ENCODE data around the gene PRR27. TPM values are rescaled to one million over a fixed set of nuclear protein-coding genes. Genes with fewer than 3 reads are reported as not detected.

PRR27 gene
- total RNA-seq, 1 experiment from 2014 or later: not detected

DNA sequence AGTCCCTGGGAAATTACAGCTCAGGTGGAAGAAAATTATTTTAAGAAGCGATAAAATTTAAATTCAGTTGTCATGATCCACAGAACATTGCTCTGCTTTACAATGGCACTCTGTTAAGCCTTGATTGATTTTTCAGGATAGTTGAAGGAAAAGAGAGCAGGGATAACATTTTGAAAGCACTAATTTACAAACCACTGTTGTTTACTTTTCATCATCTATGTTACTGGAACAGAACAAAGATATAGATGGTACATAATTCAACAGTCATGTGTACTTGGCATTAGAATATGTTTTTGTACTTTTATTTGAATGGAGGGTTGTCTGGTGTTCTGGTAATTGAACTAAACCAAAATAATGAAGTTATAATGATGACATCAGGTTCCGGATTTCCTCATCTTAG is 38.9 kb downstream of the PRR27 start:
- intact Hi-C loops (cut with micrococcal nuclease): no loop called here
- H3K9me3 Mint-ChIP-seq (ENCODE audit: unreplicated experiment): no peaks in the 10 kb centered on the region
- H3K27ac Mint-ChIP-seq (ENCODE audit: low read depth, unreplicated experiment): no peak overlapping the region
- H3K27me3 Mint-ChIP-seq (ENCODE audit: insufficient read depth, unreplicated experiment): peaks cover 75% of the 10 kb centered on the region
- ChIA-PET CTCF (no interaction called here), POLR2A (no interaction called here)
- no peak for TF ChIP-seq CTCF (IDR thresholded peaks at IDR 0.05; ENCODE audit: unreplicated experiment)
- no peaks in the 10 kb centered on the region for H3K4me1 Mint-ChIP-seq (ENCODE audit: insufficient read depth, unreplicated experiment)
- H3K4me3 Mint-ChIP-seq (ENCODE audit: unreplicated experiment): no peak overlapping the region
- BruUV-seq (replicated peaks): no TSS peak
- no peak for DNase-seq (ENCODE audit: unreplicated experiment)
- H3K36me3 Mint-ChIP-seq (ENCODE audit: insufficient read depth, unreplicated experiment): no peaks in the 10 kb centered on the region

DNA sequence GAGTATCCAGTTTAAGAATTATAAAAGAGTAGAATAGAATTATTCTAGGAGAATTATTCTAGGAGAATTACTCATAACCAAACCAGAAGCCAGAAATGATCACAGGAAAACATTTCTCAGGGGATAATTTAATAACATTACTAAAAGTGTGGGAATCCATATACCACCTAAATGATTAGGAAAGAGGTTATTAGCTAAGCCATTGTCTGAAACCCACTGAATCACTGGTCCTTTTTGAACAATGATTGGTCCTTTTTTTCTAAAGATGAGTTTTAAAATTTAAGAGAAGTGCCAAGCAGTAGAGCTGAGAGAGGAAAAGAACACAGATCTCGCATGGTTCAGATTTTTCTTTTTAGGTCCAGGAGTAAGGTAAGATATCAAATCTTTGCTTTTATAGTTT is 41.4 kb downstream of the PRR27 start, which contains the start of gene ODAM:
ODAM (plus strand) TSS at position 301 of the 400 bp plus-strand sequence. CDS start 819 bp downstream, outside the sequence.
- Mint-ChIP-seq H3K4me3 (ENCODE audit: unreplicated experiment) (no peak within 1 kb of the TSS), H3K27me3 (ENCODE audit: insufficient read depth, unreplicated experiment) (peaks cover 49% of the 10 kb centered on the region), H3K36me3 (ENCODE audit: insufficient read depth, unreplicated experiment) (no peaks in the 10 kb centered on the region), H3K9me3 (ENCODE audit: unreplicated experiment) (no peaks in the 10 kb centered on the region), H3K4me1 (ENCODE audit: insufficient read depth, unreplicated experiment) (no peaks in the 10 kb centered on the region), H3K27ac (ENCODE audit: low read depth, unreplicated experiment) (no peak within 1 kb of the TSS)
- no peak for DNase-seq (ENCODE audit: unreplicated experiment)
- intact Hi-C loops (cut with micrococcal nuclease): no loop called here
- TF ChIP-seq CTCF (IDR thresholded peaks at IDR 0.05; ENCODE audit: unreplicated experiment): no peak
- POLR2A ChIA-PET: no interaction called here
- BruUV-seq (replicated peaks): no TSS peak
- CTCF ChIA-PET: no interaction called here

- Mint-ChIP-seq H3K4me1 (ENCODE audit: insufficient read depth, unreplicated experiment) (no peaks in the 10 kb centered on the region), H3K27ac (ENCODE audit: low read depth, unreplicated experiment) (no peak overlapping the region), H3K27me3 (ENCODE audit: insufficient read depth, unreplicated experiment) (peaks cover 44% of the 10 kb centered on the region), H3K4me3 (ENCODE audit: unreplicated experiment) (no peak overlapping the region), H3K9me3 (ENCODE audit: unreplicated experiment) (no peaks in the 10 kb centered on the region), H3K36me3 (ENCODE audit: insufficient read depth, unreplicated experiment) (no peaks in the 10 kb centered on the region)
- intact Hi-C loops (cut with micrococcal nuclease): no loop called here
- POLR2A ChIA-PET: interaction anchor here (0.9 kb wide), 1 partner anchor 295 kb away, joined by 3 read pairs; no protein-coding TSS in a partner anchor
- BruUV-seq (replicated peaks): no TSS peak
- peak; percentile 12 for DNase-seq (ENCODE audit: unreplicated experiment)
- TF ChIP-seq CTCF (IDR thresholded peaks at IDR 0.05; ENCODE audit: unreplicated experiment): no peak
- CTCF ChIA-PET: interaction anchor here (0.6 kb wide), 1 partner anchor 15 kb away, joined by 3 read pairs; no protein-coding TSS in a partner anchor
These were observed 42.8 kb downstream of the PRR27 start for GRCh38 chr4:70196857-70197256.

GRCh38 chr4:70197842-70198241 is 43.8 kb downstream of the PRR27 start:
- ChIA-PET CTCF (interaction anchor here (1.2 kb wide), 1 partner anchor 15 kb away, joined by 4 read pairs; no protein-coding TSS in a partner anchor), POLR2A (interaction anchor here (0.8 kb wide), 1 partner anchor 10 kb away, joined by 3 read pairs; no protein-coding TSS in a partner anchor)
- Mint-ChIP-seq H3K9me3 (ENCODE audit: unreplicated experiment) (no peaks in the 10 kb centered on the region), H3K27ac (ENCODE audit: low read depth, unreplicated experiment) (no peak overlapping the region), H3K27me3 (ENCODE audit: insufficient read depth, unreplicated experiment) (peaks cover 47% of the 10 kb centered on the region), H3K4me3 (ENCODE audit: unreplicated experiment) (no peak overlapping the region), H3K36me3 (ENCODE audit: insufficient read depth, unreplicated experiment) (no peaks in the 10 kb centered on the region), H3K4me1 (ENCODE audit: insufficient read depth, unreplicated experiment) (no peaks in the 10 kb centered on the region)
- intact Hi-C loops (cut with micrococcal nuclease): no loop called here
- BruUV-seq (replicated peaks): no TSS peak
- DNase-seq (ENCODE audit: unreplicated experiment): no peak
- TF ChIP-seq CTCF (IDR thresholded peaks at IDR 0.05; ENCODE audit: unreplicated experiment): no peak
